Measurements from ENCODE around the gene HGS.

The HGS gene

GRCh38 chr17:81683584-81684441 lies at the start of gene HGS, which contains the start of gene ARL16:
Gene HGS, plus strand, starts transcription at chr17:81684011. Its CDS starts 56 bp downstream, at chr17:81684067.
Gene ARL16, minus strand, starts transcription at chr17:81683797. Its CDS starts 44 bp downstream, at chr17:81683753.
- peak; percentile 96 to 97 for DNase-seq (ENCODE audit: low read depth in 2 of 2)

GRCh38 chr17:81635431-81635830 lies 48.4 kb upstream of the HGS start:
- DNase-seq (ENCODE audit: low read depth in 2 of 2), result no peak

GRCh38 chr17:81635973-81636504 lies 47.8 kb upstream of the HGS start:
- DNase-seq (ENCODE audit: low read depth in 2 of 2), result no peak

- peak; percentile 74 to 77 for DNase-seq (ENCODE audit: low read depth in 2 of 2)
Observed at GRCh38 chr17:81636505-81637288, 47.1 kb upstream of the HGS start, which contains the start of the genes NPLOC4 and TSPAN10. Gene NPLOC4, minus strand, starts transcription at chr17:81637112. Its CDS starts 182 bp downstream, at chr17:81636930. Gene TSPAN10, plus strand, starts transcription at chr17:81637196. Its CDS starts 5,217 bp downstream, at chr17:81642413.

GRCh38 chr17:81638683-81639082 lies 45.1 kb upstream of the HGS start:
- no peak for DNase-seq (ENCODE audit: low read depth in 2 of 2)

- DNase-seq (ENCODE audit: low read depth in 2 of 2), result no peak
Observed at GRCh38 chr17:81640011-81640410, 43.8 kb upstream of the HGS start.

GRCh38 chr17:81641825-81642489 lies 41.9 kb upstream of the HGS start:
- DNase-seq (ENCODE audit: low read depth in 2 of 2), result no peak

GRCh38 chr17:81644496-81644895 lies 39.3 kb upstream of the HGS start:
- no peak for DNase-seq (ENCODE audit: low read depth in 2 of 2)

GRCh38 chr17:81644976-81645952 lies 38.5 kb upstream of the HGS start:
- DNase-seq (ENCODE audit: low read depth in 2 of 2), result no peak

GRCh38 chr17:81646869-81647600 lies 36.8 kb upstream of the HGS start:
- DNase-seq (ENCODE audit: low read depth in 2 of 2), result no peak

- no peak for DNase-seq (ENCODE audit: low read depth in 2 of 2)
Observed at GRCh38 chr17:81647640-81648012, 36.2 kb upstream of the HGS start.

GRCh38 chr17:81648013-81648706 lies 35.7 kb upstream of the HGS start:
- DNase-seq (ENCODE audit: low read depth in 2 of 2), result no peak

- DNase-seq (ENCODE audit: low read depth in 2 of 2), result no peak
Observed at GRCh38 chr17:81648707-81649085, 35.1 kb upstream of the HGS start.

GRCh38 chr17:81650951-81651350 lies 32.9 kb upstream of the HGS start:
- no peak for DNase-seq (ENCODE audit: low read depth in 2 of 2)

- no peak for DNase-seq (ENCODE audit: low read depth in 2 of 2)
Observed at GRCh38 chr17:81651692-81652091, 32.1 kb upstream of the HGS start.

- no peak for DNase-seq (ENCODE audit: low read depth in 2 of 2)
Observed at GRCh38 chr17:81652906-81653771, 30.7 kb upstream of the HGS start.

GRCh38 chr17:81655378-81656117 lies 28.3 kb upstream of the HGS start:
- DNase-seq (ENCODE audit: low read depth in 2 of 2), result no peak
